OCI-LY3 (cell line): ENCODE data around the gene EFHC1.

ENCODE experiments used
- CTCF ChIP-seq: fragments of 200-600, 300-600 bp; sonication (generic); IDR thresholded peaks from 2 replicates; pipeline ENCODE4 v1.5.1; 2014; ENCODE audit warnings: antibody characterized with exemption, low read length, low read depth
- EZH2phosphoT487 ChIP-seq: fragments of 200-600 bp; shearing (Covaris generic); IDR thresholded peaks from 2 replicates; pipeline ENCODE4 v1.6.1; 2018; ENCODE audit warnings: antibody characterized with exemption, mixed run types, low read depth

- TF ChIP-seq CTCF = no peak
- no peak for TF ChIP-seq EZH2phosphoT487
Measured at GRCh38 chr6:52438926-52439325, 18.8 kb downstream of the EFHC1 start.
